ENCODE results near the gene GALNT9. TPM values are rescaled to one million over a fixed set of nuclear protein-coding genes. Genes with fewer than 3 reads are reported as not detected.

The GALNT9 gene
- polyA plus RNA-seq, 1 donor from 2014 or later, result 13.5 TPM

- Histone ChIP-seq H2AFZ (ENCODE audit: low read depth, low read length) (no peak overlapping the region), H3F3A (ENCODE audit: insufficient read depth, low read length, poor library complexity, severe bottlenecking) (no peaks in the 10 kb centered on the region), H3K27ac (ENCODE audit: low read length) (no peak overlapping the region), H3K9me2 (ENCODE audit: insufficient read depth, low read length) (no peaks in the 10 kb centered on the region), H3K9me3 (ENCODE audit: low read length) (no peaks in the 10 kb centered on the region), H3K27me3 (ENCODE audit: insufficient read depth, low read depth, low read length) (no peaks in the 10 kb centered on the region), H3K4me3 (ENCODE audit: low read length) (no peak overlapping the region), H3K36me3 (ENCODE audit: insufficient read depth, low read length) (no peaks in the 10 kb centered on the region), H3K79me2 (replicated peaks; ENCODE audit: insufficient read depth, low read length) (no peaks in the 10 kb centered on the region), H4K20me1 (ENCODE audit: insufficient read depth) (no peaks in the 10 kb centered on the region), H3K9ac (ENCODE audit: low read length) (no peak overlapping the region), H3K4me2 (ENCODE audit: low read length) (no peak overlapping the region)
- TF ChIP-seq EP300 (conservative IDR thresholded peaks at IDR 0.05; ENCODE audit: poor library complexity, severe bottlenecking) (no peak), TAF1 (IDR thresholded peaks at IDR 0.05; ENCODE audit: low read depth) (no peak), CTCF (IDR thresholded peaks at IDR 0.05; ENCODE audit: poor library complexity, severe bottlenecking) (no peak), SMC3 (conservative IDR thresholded peaks at IDR 0.05; ENCODE audit: poor library complexity) (no peak), REST (IDR thresholded peaks at IDR 0.05; ENCODE audit: borderline replicate concordance) (no peak), EZH2 (IDR thresholded peaks at IDR 0.05; ENCODE audit: borderline replicate concordance, insufficient read depth, low read length, poor library complexity, severe bottlenecking) (no peak)
Measured at GRCh38 chr12:132259364-132259871, 70.0 kb downstream of the GALNT9 start.

GRCh38 chr12:132258543-132258942 lies 70.8 kb downstream of the GALNT9 start:
- H3K4me2 ChIP-seq (ENCODE audit: low read length), result no peak overlapping the region
- H3K9me3 ChIP-seq (ENCODE audit: low read length), result no peaks in the 10 kb centered on the region
- H3K27me3 ChIP-seq (ENCODE audit: insufficient read depth, low read depth, low read length), result no peaks in the 10 kb centered on the region
- H3K4me3 ChIP-seq (ENCODE audit: low read length), result no peak overlapping the region
- no peak overlapping the region for H3K27ac ChIP-seq (ENCODE audit: low read length)
- no peaks in the 10 kb centered on the region for H3K79me2 ChIP-seq (replicated peaks; ENCODE audit: insufficient read depth, low read length)
- no peak overlapping the region for H3K9ac ChIP-seq (ENCODE audit: low read length)
- no peaks in the 10 kb centered on the region for H3F3A ChIP-seq (ENCODE audit: insufficient read depth, low read length, poor library complexity, severe bottlenecking)
- no peaks in the 10 kb centered on the region for H4K20me1 ChIP-seq (ENCODE audit: insufficient read depth)
- H3K36me3 ChIP-seq (ENCODE audit: insufficient read depth, low read length), result no peaks in the 10 kb centered on the region
- no peaks in the 10 kb centered on the region for H3K9me2 ChIP-seq (ENCODE audit: insufficient read depth, low read length)
- no peak for TF ChIP-seq EP300 (conservative IDR thresholded peaks at IDR 0.05; ENCODE audit: poor library complexity, severe bottlenecking)
- no peak for TF ChIP-seq EZH2 (IDR thresholded peaks at IDR 0.05; ENCODE audit: borderline replicate concordance, insufficient read depth, low read length, poor library complexity, severe bottlenecking)
- no peak for TF ChIP-seq RAD21 (conservative IDR thresholded peaks at IDR 0.05)
- TF ChIP-seq REST (IDR thresholded peaks at IDR 0.05; ENCODE audit: borderline replicate concordance), result no peak
- TF ChIP-seq MXI1 (conservative IDR thresholded peaks at IDR 0.05; ENCODE audit: poor library complexity, severe bottlenecking), result no peak
- TF ChIP-seq TAF1 (IDR thresholded peaks at IDR 0.05; ENCODE audit: low read depth), result no peak
- TF ChIP-seq SMC3 (conservative IDR thresholded peaks at IDR 0.05; ENCODE audit: poor library complexity), result no peak
- TF ChIP-seq CTCF (IDR thresholded peaks at IDR 0.05; ENCODE audit: poor library complexity, severe bottlenecking), result no peak
- TF ChIP-seq POLR2AphosphoS5 (IDR thresholded peaks at IDR 0.05), result no peak
- H2AFZ ChIP-seq (ENCODE audit: low read depth, low read length), result no peak overlapping the region
